ENCODE results near the gene IL4I1.

GRCh38 chr19:49889038-49889686 is 7.5 kb downstream of the IL4I1 start:
- TF ChIP-seq POLR2A (IDR thresholded peaks at IDR 0.05; ENCODE audit: low read length), result no peak
- no peak for TF ChIP-seq GATA1 (IDR thresholded peaks at IDR 0.05; ENCODE audit: low read depth, low read length)
